Karpas-422 (cell line): Measurements from ENCODE around the gene SDR39U1. TPM values are rescaled to one million over a fixed set of nuclear protein-coding genes. Genes with fewer than 3 reads are reported as not detected.

ENCODE experiments used
- DNase-seq: peaks from one replicate; pipeline ENCODE4 v3.0.0-alpha.2; 2015
- H2AFZ ChIP-seq: fragments of 200-600 bp; sonication (generic); 2 replicates; pipeline ENCODE4 v1.6.1; 2014; ENCODE audit warnings: antibody characterized with exemption, low read length, mixed read lengths
- H3K27ac ChIP-seq: fragments of 200-600 bp; sonication (generic); 2 replicates; pipeline ENCODE4 v1.5.1; 2014; ENCODE audit warnings: mild to moderate bottlenecking, low read length, moderate library complexity
- H3K27me3 ChIP-seq: fragments of 200-600 bp; sonication (generic); 2 replicates; pipeline ENCODE4 v1.6.1; 2014; ENCODE audit warnings: low read length, mixed read lengths
- H3K36me3 ChIP-seq: fragments of 200-600 bp; sonication (generic); 2 replicates; pipeline ENCODE4 v1.6.1; 2014; ENCODE audit warnings: low read length, mixed read lengths; ENCODE audit not compliant: insufficient read depth
- H3K4me1 ChIP-seq: fragments of 200-600 bp; sonication (generic); 2 replicates; pipeline ENCODE4 v1.6.1; 2014; ENCODE audit warnings: mild to moderate bottlenecking, low read length, mixed read lengths
- H3K4me2 ChIP-seq: fragments of 200-600 bp; sonication (generic); 2 replicates; pipeline ENCODE4 v1.6.1; 2014; ENCODE audit warnings: low read length, low read depth, mild to moderate bottlenecking; ENCODE audit not compliant: poor library complexity, severe bottlenecking
- H3K4me3 ChIP-seq: fragments of 200-600 bp; sonication (generic); 2 replicates; pipeline ENCODE4 v1.5.1; 2014; ENCODE audit warnings: mild to moderate bottlenecking, antibody characterized with exemption, low read length, mixed read lengths
- H3K79me2 ChIP-seq: fragments of 200-600 bp; sonication (generic); 2 replicates; pipeline ENCODE4 v1.6.1; 2014; ENCODE audit warnings: mild to moderate bottlenecking, low read length, mixed read lengths
- H3K9ac ChIP-seq: fragments of 200-600 bp; sonication (generic); 2 replicates; pipeline ENCODE4 v1.6.0; 2014; ENCODE audit warnings: low read length
- H3K9me2 ChIP-seq: fragments of 200-600 bp; sonication (generic), shearing (Covaris generic); replicated peaks from 2 replicates; pipeline ENCODE4 v1.6.0; 2014; ENCODE audit warnings: mild to moderate bottlenecking, low read length, moderate library complexity; ENCODE audit not compliant: insufficient read depth
- H3K9me3 ChIP-seq: fragments of 300-700, 200-600 bp; sonication (generic); 2 replicates; pipeline ENCODE4 v1.6.1; 2014; ENCODE audit warnings: low read length, mixed read lengths
- H4K20me1 ChIP-seq: fragments of 200-600 bp; sonication (generic); 2 replicates; pipeline ENCODE4 v1.6.1; 2014; ENCODE audit warnings: mild to moderate bottlenecking, antibody characterized with exemption, low read length, low read depth; ENCODE audit not compliant: insufficient read depth
- total RNA-seq: library from RNA; depleted of rRNA; stranded (reverse); fragments of >200 nt; shearing (Covaris generic); gene quantifications from 2 replicates; pipeline ENCODE4 v1.2.3, GENCODE V29; 2014; ENCODE audit warnings: low replicate concordance

The SDR39U1 gene
- total RNA-seq, 1 experiment from 2014 or later, result 53.3 TPM

- H3K4me3 ChIP-seq, result no peak overlapping the region
- H3K4me2 ChIP-seq, result no peak overlapping the region
- no peak overlapping the region for H3K9ac ChIP-seq
- no peak overlapping the region for H2AFZ ChIP-seq
- H3K27ac ChIP-seq, result no peak overlapping the region
- no peaks in the 10 kb centered on the region for H3K79me2 ChIP-seq
- no peaks in the 10 kb centered on the region for H3K9me2 ChIP-seq
- no peaks in the 10 kb centered on the region for H3K36me3 ChIP-seq
- no peaks in the 10 kb centered on the region for H3K9me3 ChIP-seq
- no peak for DNase-seq
- no peaks in the 10 kb centered on the region for H4K20me1 ChIP-seq
- H3K4me1 ChIP-seq, result no peaks in the 10 kb centered on the region
- H3K27me3 ChIP-seq, result no peaks in the 10 kb centered on the region
These were observed 40.5 kb downstream of the SDR39U1 start for GRCh38 chr14:24401810-24402702.

GRCh38 chr14:24399999-24400718 lies 42.4 kb downstream of the SDR39U1 start:
- Histone ChIP-seq H2AFZ (no peak overlapping the region), H3K9me3 (no peaks in the 10 kb centered on the region), H3K4me2 (no peak overlapping the region), H3K4me3 (no peak overlapping the region), H3K9ac (no peak overlapping the region), H3K27me3 (no peaks in the 10 kb centered on the region; the same call in 1 of the 2 replicates), H4K20me1 (no peaks in the 10 kb centered on the region), H3K79me2 (no peaks in the 10 kb centered on the region), H3K36me3 (no peaks in the 10 kb centered on the region), H3K27ac (no peak overlapping the region), H3K4me1 (no peaks in the 10 kb centered on the region), H3K9me2 (no peaks in the 10 kb centered on the region)
- DNase-seq, result no peak

- H3K4me2 ChIP-seq, result no peak overlapping the region
- no peak for DNase-seq
- H3K9me3 ChIP-seq, result no peaks in the 10 kb centered on the region
- no peaks in the 10 kb centered on the region; the same call in 1 of the 2 replicates for H3K27me3 ChIP-seq
- no peak overlapping the region for H2AFZ ChIP-seq
- no peak overlapping the region for H3K27ac ChIP-seq
- H3K4me3 ChIP-seq, result no peak overlapping the region
- no peaks in the 10 kb centered on the region for H3K9me2 ChIP-seq
- H3K4me1 ChIP-seq, result no peaks in the 10 kb centered on the region
- H4K20me1 ChIP-seq, result no peaks in the 10 kb centered on the region
- H3K36me3 ChIP-seq, result no peaks in the 10 kb centered on the region
- H3K79me2 ChIP-seq, result no peaks in the 10 kb centered on the region
- H3K9ac ChIP-seq, result no peak overlapping the region
These were observed 43.1 kb downstream of the SDR39U1 start for GRCh38 chr14:24399447-24399822.

GRCh38 chr14:24398653-24399446 lies 43.7 kb downstream of the SDR39U1 start, which contains the start of gene NYNRIN:
Gene NYNRIN, plus strand, starts transcription at chr14:24399003. Its CDS starts 244 bp downstream, at chr14:24399247.
- Histone ChIP-seq H3K9me2 (no peaks in the 10 kb centered on the region), H3K4me2 (no peak within 1 kb of the TSS), H3K79me2 (no peaks in the 10 kb centered on the region), H3K4me1 (peaks cover 1% of the 10 kb centered on the region), H3K36me3 (no peaks in the 10 kb centered on the region), H3K4me3 (no peak within 1 kb of the TSS), H3K27me3 (no peaks in the 10 kb centered on the region; the same call in 1 of the 2 replicates), H3K9me3 (no peaks in the 10 kb centered on the region), H3K9ac (no peak within 1 kb of the TSS), H4K20me1 (no peaks in the 10 kb centered on the region), H3K27ac (no peak within 1 kb of the TSS), H2AFZ (no peak within 1 kb of the TSS)
- no peak for DNase-seq

GRCh38 chr14:24398293-24398652 lies 44.3 kb downstream of the SDR39U1 start:
- Histone ChIP-seq H3K9ac (no peak overlapping the region), H3K9me3 (no peaks in the 10 kb centered on the region), H2AFZ (no peak overlapping the region), H3K4me1 (peaks cover 5% of the 10 kb centered on the region), H3K4me3 (no peak overlapping the region), H3K9me2 (no peaks in the 10 kb centered on the region), H3K27ac (no peak overlapping the region), H3K27me3 (no peaks in the 10 kb centered on the region; the same call in 1 of the 2 replicates), H3K4me2 (no peak overlapping the region), H3K79me2 (no peaks in the 10 kb centered on the region), H4K20me1 (no peaks in the 10 kb centered on the region), H3K36me3 (no peaks in the 10 kb centered on the region)
- no peak for DNase-seq

GRCh38 chr14:24397639-24398292 lies 44.8 kb downstream of the SDR39U1 start:
- Histone ChIP-seq H3K4me2 (no peak overlapping the region), H3K27ac (no peak overlapping the region), H3K4me1 (peaks cover 5% of the 10 kb centered on the region), H3K79me2 (no peaks in the 10 kb centered on the region), H4K20me1 (no peaks in the 10 kb centered on the region), H3K4me3 (no peak overlapping the region), H2AFZ (no peak overlapping the region), H3K9me3 (no peaks in the 10 kb centered on the region), H3K9me2 (no peaks in the 10 kb centered on the region), H3K9ac (no peak overlapping the region), H3K36me3 (no peaks in the 10 kb centered on the region), H3K27me3 (no peaks in the 10 kb centered on the region; the same call in 1 of the 2 replicates)
- DNase-seq, result no peak

GRCh38 chr14:24395609-24396582 lies 46.7 kb downstream of the SDR39U1 start:
- peak; percentile 53 for DNase-seq
- Histone ChIP-seq H3K79me2 (no peaks in the 10 kb centered on the region), H3K36me3 (no peaks in the 10 kb centered on the region), H3K9me3 (no peaks in the 10 kb centered on the region), H3K4me1 (peaks cover 6% of the 10 kb centered on the region), H2AFZ (no peak overlapping the region), H3K4me2 (no peak overlapping the region), H4K20me1 (no peaks in the 10 kb centered on the region; the same call in 1 of the 2 replicates), H3K4me3 (no peak overlapping the region), H3K9me2 (no peaks in the 10 kb centered on the region), H3K27me3 (no peaks in the 10 kb centered on the region; the same call in 1 of the 2 replicates), H3K27ac (no peak overlapping the region), H3K9ac (no peak overlapping the region)
